ENCODE measurements around the gene CFAP46. TPM values are rescaled to one million over a fixed set of nuclear protein-coding genes. Genes with fewer than 3 reads are reported as not detected.

Gene CFAP46
- polyA plus RNA-seq, 3 donors, result 0.07 TPM; not detected in 2

DNA sequence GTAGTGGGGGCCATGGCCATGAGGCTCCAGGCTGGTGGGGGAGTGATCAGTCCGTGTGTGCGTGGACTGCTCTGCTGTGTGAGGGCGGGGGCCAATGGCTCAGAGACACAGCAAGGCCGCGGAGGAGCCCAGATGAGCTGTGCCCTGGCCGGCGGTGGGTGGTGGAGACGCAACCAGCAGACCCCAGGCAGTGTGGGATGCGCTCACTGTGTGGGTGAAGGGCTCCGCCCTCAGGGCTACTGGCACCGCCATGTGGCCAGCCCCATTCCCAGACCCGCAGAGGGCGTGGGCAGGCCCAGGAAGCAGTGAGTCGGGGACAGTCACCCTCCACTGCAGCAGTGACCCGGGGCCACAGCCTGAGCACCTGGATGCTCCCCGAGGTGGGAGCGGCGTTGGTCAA is 165.5 kb downstream of the CFAP46 start:
- Histone ChIP-seq H3K4me1 (ENCODE audit: control insufficient read depth in 1 of 2, insufficient read depth in 2 of 2, low read length in 2 of 2) (no peaks in the 10 kb centered on the region), H3K27ac (ENCODE audit: low read depth in 1 of 2, low read length in 2 of 2) (no peak overlapping the region), H3K27me3 (ENCODE audit: control insufficient read depth in 2 of 2, insufficient read depth in 2 of 2, low read length in 2 of 2) (no peaks in the 10 kb centered on the region), H2AFZ (ENCODE audit: insufficient read depth, low read depth, low read length, poor library complexity, severe bottlenecking) (no peak overlapping the region), H3K9ac (ENCODE audit: insufficient read depth, low read length, poor library complexity, severe bottlenecking) (no peak overlapping the region), H3K4me2 (replicated peaks; ENCODE audit: extremely low read depth, low read length, poor library complexity, severe bottlenecking) (no peak overlapping the region), H3K79me2 (ENCODE audit: insufficient read depth, low read length) (no peaks in the 10 kb centered on the region), H3K4me3 (replicated peaks in 1 of 3; ENCODE audit: low read depth in 2 of 3, low read length in 3 of 3) (no peak overlapping the region), H3K9me3 (replicated peaks in 1 of 2; ENCODE audit: control insufficient read depth in 1 of 2, insufficient read depth in 1 of 2, low read length in 2 of 2) (no peaks in the 10 kb centered on the region), H4K20me1 (ENCODE audit: insufficient read depth, low read length) (no peaks in the 10 kb centered on the region), H3K36me3 (replicated peaks in 1 of 2; ENCODE audit: control insufficient read depth in 1 of 2, insufficient read depth in 2 of 2, low read length in 2 of 2) (peaks cover 36 to 42% of the 10 kb centered on the region in 2 donors)
- no peak overlapping the region for H3K4me3 Mint-ChIP-seq
- no peak for DNase-seq
- 98% methylated on average over 15 of the region's 18 CpGs for WGBS (ENCODE audit: insufficient coverage)
- peaks cover 35 to 62% of the 10 kb centered on the region in 2 donors for H3K36me3 Mint-ChIP-seq
- peaks cover 0 to 2% (median 0%) of the 10 kb centered on the region in 7 donors for H3K9me3 Mint-ChIP-seq
- H3K27me3 Mint-ChIP-seq (ENCODE audit: low read depth in 3 of 3), result peaks cover 2 to 4% (median 3%) of the 10 kb centered on the region in 3 donors
- intact Hi-C loops (cut with micrococcal nuclease), result no loop called here
- no peaks in the 10 kb centered on the region for H3K4me1 Mint-ChIP-seq
- H3K27ac Mint-ChIP-seq, result no peak overlapping the region
- no peak for TF ChIP-seq CTCF (IDR thresholded peaks at IDR 0.05)

DNA sequence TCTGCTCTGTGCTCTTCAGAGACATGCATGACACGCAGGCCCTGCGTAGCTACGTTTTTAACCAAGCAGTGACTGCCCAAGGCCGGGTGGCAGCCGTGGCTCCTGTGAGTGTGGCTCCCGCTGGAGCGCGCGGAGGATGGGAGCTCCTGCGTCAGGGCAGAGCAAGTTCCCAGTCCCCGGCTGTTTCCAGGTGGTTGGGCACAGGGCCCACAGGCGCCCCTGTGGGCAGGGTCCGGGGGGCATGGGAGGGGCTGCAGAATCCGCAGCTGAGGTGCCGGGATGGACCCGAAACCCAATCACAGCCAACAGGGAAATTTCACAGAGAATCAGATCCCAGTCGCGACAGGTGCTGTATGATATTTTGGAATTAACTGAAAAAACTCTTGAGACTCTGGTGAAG is 166.2 kb downstream of the CFAP46 start:
- Histone ChIP-seq H4K20me1 (ENCODE audit: insufficient read depth, low read length) (no peaks in the 10 kb centered on the region), H3K4me1 (ENCODE audit: control insufficient read depth in 1 of 2, insufficient read depth in 2 of 2, low read length in 2 of 2) (no peaks in the 10 kb centered on the region), H3K4me2 (replicated peaks; ENCODE audit: extremely low read depth, low read length, poor library complexity, severe bottlenecking) (no peak overlapping the region), H3K27ac (ENCODE audit: low read depth in 1 of 2, low read length in 2 of 2) (no peak overlapping the region), H3K27me3 (ENCODE audit: control insufficient read depth in 2 of 2, insufficient read depth in 2 of 2, low read length in 2 of 2) (no peaks in the 10 kb centered on the region), H3K9me3 (replicated peaks in 1 of 2; ENCODE audit: control insufficient read depth in 1 of 2, insufficient read depth in 1 of 2, low read length in 2 of 2) (peaks cover 3 to 5% of the 10 kb centered on the region in 2 donors), H3K36me3 (replicated peaks in 1 of 2; ENCODE audit: control insufficient read depth in 1 of 2, insufficient read depth in 2 of 2, low read length in 2 of 2) (peaks cover 33 to 35% of the 10 kb centered on the region in 2 donors), H3K4me3 (replicated peaks in 1 of 3; ENCODE audit: low read depth in 2 of 3, low read length in 3 of 3) (no peak overlapping the region), H3K9ac (ENCODE audit: insufficient read depth, low read length, poor library complexity, severe bottlenecking) (no peak overlapping the region), H3K79me2 (ENCODE audit: insufficient read depth, low read length) (no peaks in the 10 kb centered on the region), H2AFZ (ENCODE audit: insufficient read depth, low read depth, low read length, poor library complexity, severe bottlenecking) (no peak overlapping the region)
- TF ChIP-seq CTCF (IDR thresholded peaks at IDR 0.05), result no peak
- no peak overlapping the region for H3K27ac Mint-ChIP-seq
- peaks cover 29 to 59% of the 10 kb centered on the region in 2 donors for H3K36me3 Mint-ChIP-seq
- peaks cover 0 to 1% (median 1%) of the 10 kb centered on the region in 3 donors for H3K27me3 Mint-ChIP-seq (ENCODE audit: low read depth in 3 of 3)
- no peak overlapping the region for H3K4me3 Mint-ChIP-seq
- intact Hi-C loops (cut with micrococcal nuclease), result no loop called here
- 98% methylated on average over 16 of the region's 18 CpGs for WGBS (ENCODE audit: insufficient coverage)
- H3K4me1 Mint-ChIP-seq, result no peaks in the 10 kb centered on the region
- DNase-seq, result no peak
- H3K9me3 Mint-ChIP-seq, result peaks cover 0 to 6% (median 3%) of the 10 kb centered on the region in 7 donors

All from CD14-positive monocyte (primary cell).